Raji (cell line): ENCODE results near the gene MAFB.

Experiments
- POLR2A ChIP-seq: IDR thresholded peaks from 2 replicates; pipeline ENCODE4 v1.6.1; 2011; ENCODE audit warnings: low read depth, low read length, control low read depth; ENCODE audit not compliant: insufficient read depth

The MAFB gene

GRCh38 chr20:40711079-40711478 lies 22.0 kb upstream of the MAFB start:
- no peak for TF ChIP-seq POLR2A

- TF ChIP-seq POLR2A: no peak
Observed at GRCh38 chr20:40710603-40711002, 21.6 kb upstream of the MAFB start.

DNA sequence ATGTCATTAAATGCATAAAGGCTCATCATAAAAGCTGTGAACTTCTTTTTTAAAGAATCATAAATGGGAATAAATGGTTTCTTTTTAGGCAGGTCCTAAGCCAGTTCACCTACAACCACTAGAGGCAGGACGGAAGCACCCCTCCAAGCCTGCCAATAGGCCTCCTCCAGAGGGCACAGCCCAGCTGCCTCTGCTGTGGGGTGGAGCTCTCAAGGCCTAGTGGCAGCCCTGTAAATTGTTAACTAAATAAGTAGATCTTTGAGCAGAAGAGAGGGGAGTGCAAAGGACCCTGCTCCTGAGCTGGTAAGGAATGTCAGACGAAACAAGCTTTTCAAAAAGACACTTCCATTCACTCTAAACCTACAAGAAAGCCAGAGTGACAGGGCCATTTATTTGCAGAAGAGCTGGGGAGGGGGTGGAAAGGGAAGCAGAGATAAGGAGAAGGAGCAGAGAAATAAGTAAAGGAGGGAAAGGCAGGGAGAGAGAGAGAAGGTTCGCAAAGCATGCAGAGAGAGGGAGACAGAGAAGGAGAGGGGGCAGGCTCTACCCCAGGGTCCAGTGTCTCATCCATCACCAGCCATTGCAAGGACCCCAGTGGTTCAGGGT lies 18.0 kb upstream of the MAFB start:
- no peak for TF ChIP-seq POLR2A

GRCh38 chr20:40705413-40705812 lies 16.4 kb upstream of the MAFB start:
- TF ChIP-seq POLR2A: no peak

DNA sequence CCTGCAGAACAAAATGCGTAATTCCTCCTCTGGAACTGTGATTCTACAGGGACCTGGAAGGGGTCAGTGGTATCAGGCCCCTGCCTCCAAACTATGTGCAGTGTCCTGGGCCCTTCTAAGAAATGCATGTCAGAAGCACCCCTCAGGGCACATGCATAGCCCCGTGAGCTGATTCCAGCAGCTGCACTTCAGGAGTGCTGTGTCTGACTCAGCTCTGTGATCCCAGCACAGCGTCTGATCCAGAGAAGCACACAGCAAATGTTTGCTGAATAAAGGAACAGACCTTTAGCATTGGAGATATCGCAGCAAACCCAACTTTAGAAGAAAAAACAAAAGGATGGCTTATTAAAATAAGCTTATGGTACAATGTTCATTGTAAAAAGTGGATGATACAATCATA lies 15.8 kb upstream of the MAFB start:
- no peak for TF ChIP-seq POLR2A

DNA sequence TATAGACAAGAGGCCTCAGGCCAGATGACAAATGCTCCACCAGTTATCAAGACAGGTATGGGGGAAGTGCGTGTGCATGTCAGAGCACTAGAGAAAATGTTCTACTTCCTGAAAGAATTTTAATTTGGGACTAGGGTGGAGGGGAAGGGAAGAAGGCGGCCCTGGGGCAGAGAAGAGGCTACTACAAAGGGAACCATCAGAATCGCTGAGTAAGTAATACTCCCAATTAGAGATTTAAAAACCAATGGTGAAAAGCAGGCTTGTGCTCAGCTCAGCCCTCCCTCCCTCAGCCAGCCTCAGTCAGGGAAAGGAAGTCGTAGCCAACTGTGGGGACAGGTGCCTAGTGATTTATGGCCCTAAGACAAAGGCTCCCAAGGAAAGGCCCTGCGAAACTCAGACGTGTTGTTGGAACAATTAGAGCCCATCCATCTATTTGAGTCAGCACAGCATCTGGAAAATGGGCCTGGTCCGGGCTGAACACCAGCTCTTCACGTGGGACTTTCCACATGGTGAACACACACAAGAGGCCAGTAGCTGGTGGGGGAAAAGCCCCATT lies 15.0 kb upstream of the MAFB start:
- no peak for TF ChIP-seq POLR2A

DNA sequence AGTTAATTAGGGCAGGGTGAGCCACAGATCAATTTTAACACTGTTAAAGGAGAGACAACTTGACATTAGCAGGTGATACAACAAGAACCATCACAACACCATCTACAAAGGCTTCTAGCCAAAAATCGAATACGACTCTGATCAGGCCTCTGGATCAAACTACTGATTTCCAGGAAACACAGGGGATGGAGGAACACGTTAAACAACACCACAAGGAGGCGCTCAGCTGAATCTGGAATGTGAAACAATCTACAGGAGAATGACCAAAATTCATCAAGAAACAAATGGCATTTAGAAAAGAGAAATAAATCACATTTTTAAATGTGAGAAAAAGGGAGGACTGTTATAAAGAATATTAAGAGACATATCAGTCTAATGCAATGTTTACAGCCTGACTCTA lies 13.5 kb upstream of the MAFB start:
- TF ChIP-seq POLR2A: no peak

GRCh38 chr20:40698744-40699143 lies 9.7 kb upstream of the MAFB start:
- TF ChIP-seq POLR2A: no peak

- TF ChIP-seq POLR2A: no peak
Observed at GRCh38 chr20:40698281-40698680, 9.2 kb upstream of the MAFB start.

GRCh38 chr20:40697541-40697940 lies 8.5 kb upstream of the MAFB start:
- no peak for TF ChIP-seq POLR2A

DNA sequence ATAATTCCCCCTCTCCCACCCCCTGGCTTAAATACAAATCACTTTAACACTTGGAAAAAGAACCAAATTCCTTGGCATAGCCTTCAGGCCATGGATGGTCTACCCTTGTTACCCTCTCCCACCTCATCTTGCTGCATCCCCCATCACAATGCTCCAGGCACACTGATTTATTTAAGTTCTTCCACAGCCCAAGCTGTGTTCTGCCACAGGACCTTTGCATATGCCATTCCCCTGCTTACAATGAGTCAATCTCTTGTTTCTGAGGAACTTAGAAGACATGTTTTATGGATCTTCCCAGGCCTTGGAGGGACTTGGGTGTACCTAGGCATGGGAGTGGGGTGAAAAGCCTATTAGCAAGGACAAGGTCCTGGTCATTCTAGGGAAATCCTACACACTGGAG lies 6.2 kb upstream of the MAFB start:
- no peak for TF ChIP-seq POLR2A

DNA sequence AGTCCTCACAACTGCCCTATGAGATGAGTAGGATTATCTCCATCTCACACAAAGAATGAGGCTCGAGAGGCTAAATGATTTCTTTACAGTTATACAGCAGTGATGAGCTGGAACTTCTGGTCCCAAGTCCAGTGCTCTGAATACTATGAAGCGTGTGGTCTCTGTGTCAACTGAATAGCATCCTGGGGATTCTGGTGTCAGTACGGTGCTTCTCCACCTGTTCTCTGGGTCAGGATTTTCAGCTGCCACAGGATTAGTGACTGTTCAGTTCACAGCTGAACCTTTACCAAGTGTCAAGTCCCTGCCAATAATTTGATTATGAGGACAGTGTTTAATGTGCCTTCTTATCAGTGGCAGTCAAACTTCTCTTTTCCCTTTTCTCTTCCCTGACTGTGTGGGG lies 5.2 kb upstream of the MAFB start:
- no peak for TF ChIP-seq POLR2A

- TF ChIP-seq POLR2A: no peak
Observed at GRCh38 chr20:40692240-40693011, 3.4 kb upstream of the MAFB start.

DNA sequence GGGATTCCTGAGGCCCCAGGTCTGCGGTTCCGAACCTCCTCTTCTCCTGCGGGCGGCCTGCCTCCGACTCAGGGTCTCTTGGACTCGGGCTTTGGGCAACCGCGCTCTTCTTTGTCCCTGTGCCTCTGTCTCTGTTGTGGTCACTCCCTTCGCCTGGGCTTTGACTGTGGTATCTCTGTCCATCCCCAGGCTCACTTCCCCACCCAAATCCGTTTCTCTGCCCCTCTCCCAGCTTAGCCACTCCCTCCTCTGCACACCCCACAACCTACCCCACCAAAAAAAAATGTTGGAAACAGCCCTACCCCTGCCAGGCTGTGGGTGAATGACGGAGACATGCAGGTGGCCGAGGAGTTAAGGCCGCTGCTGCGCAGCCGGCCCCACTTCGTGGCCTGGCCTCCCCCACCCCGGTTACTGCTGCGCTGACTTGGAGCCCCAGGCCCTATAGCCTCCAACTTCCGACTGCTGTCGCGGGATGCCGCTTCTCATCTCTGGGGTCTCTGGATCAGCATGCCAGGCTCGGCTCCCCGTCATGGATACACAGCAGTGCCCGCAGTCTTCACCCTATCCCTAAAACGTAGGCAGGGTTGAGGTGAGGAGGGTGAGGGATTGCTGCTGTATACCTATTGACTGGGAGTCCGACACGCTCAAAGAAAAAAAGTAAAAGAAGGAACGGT lies 2.7 kb upstream of the MAFB start:
- TF ChIP-seq POLR2A: no peak

DNA sequence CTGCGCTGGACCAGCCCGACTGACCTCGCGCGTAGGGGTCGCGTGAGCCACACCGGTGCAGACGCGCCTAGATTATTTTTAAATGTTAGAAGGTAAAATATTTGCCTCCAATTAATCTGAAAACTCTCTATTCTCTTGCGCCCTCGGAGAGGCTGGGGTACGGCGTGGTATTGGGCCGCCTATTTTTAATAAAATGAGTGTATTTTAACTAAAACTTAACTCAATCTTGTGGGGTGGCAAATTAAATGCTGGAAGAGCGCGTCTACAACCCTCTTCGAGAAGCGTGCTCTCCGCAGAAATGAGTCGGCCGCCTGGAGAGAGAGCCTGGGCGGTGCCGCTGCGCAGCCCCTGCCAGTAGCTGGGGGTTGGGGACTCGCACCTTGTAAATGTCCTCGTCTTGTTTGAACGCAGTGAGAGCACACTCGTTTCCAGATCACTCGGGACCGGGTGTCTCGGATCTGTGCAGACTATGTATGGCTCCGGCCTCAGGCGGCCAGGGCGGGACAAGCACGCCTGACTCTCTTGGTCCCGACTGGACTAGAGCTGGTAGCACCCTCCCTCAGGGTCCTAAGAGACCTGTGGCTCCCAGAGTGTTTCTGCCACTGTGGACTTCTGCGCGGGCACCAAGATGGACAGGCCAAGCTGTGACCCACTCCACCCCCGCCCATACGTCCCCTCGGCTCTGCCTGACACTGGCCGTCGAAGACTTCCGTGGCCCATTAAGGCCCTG lies 2.0 kb upstream of the MAFB start:
- no peak for TF ChIP-seq POLR2A
